Duodenal mucosa (tissue), 2 donors: ENCODE results near the gene GDE1.

Experiments
- H3K27ac ChIP-seq: one replicate; pipeline ENCODE4 v1.7.0; 2013; ENCODE audit warnings: low read depth, low read length
- H3K27me3 ChIP-seq, 2 donors: one replicate each; pipeline ENCODE4 v1.7.0; 2013; ENCODE audit warnings: low read length in 2 of 2, control low read depth in 1 of 2; ENCODE audit not compliant: insufficient read depth in 2 of 2, control insufficient read depth in 1 of 2
- H3K36me3 ChIP-seq, 2 donors: one replicate each; pipeline ENCODE4 v1.7.0; 2013; ENCODE audit warnings: low read length in 2 of 2, control low read depth in 1 of 2; ENCODE audit not compliant: insufficient read depth in 2 of 2, control insufficient read depth in 1 of 2
- H3K4me1 ChIP-seq, 2 donors: one replicate each; pipeline ENCODE4 v1.7.0; 2013; ENCODE audit warnings: low read length in 2 of 2, control low read depth in 1 of 2; ENCODE audit not compliant: insufficient read depth in 2 of 2, control insufficient read depth in 1 of 2
- H3K4me3 ChIP-seq, 2 donors: one replicate each; pipeline ENCODE4 v1.7.0; 2013; ENCODE audit warnings: low read length in 2 of 2, low read depth in 1 of 2
- H3K9ac ChIP-seq, 2 donors: one replicate each; pipeline ENCODE4 v1.7.0; 2013; ENCODE audit warnings: low read length in 2 of 2, low read depth in 1 of 2
- H3K9me3 ChIP-seq, 2 donors: one replicate each; pipeline ENCODE4 v1.7.0; 2013; ENCODE audit warnings: low read length in 2 of 2, control low read depth in 1 of 2; ENCODE audit not compliant: control insufficient read depth in 1 of 2

GDE1 gene

DNA sequence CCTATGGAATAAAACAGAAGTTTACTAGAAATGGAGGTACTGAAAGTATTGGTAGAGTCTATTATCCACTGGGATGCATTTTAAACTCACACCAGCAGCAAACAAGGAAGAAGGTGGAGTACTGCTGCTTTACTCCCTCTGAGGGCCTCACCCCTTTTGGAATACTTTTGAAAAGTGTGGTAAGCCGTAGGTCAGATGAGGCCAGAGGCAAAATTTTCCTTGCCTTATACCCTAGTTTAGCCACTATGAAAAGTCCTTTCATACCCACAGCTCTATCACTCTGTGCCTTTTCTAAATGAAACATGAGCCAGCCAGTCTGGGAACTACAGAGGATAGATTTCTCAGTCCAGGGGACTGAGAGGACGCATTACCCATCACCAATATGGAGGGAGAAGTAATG, 14.0 kb downstream of the GDE1 start:
- Histone ChIP-seq H3K27me3 (no peaks in the 10 kb centered on the region), H3K9me3 (no peaks in the 10 kb centered on the region), H3K36me3 (peaks cover 29 to 40% of the 10 kb centered on the region in 2 donors), H3K4me1 (peaks cover 0 to 3% of the 10 kb centered on the region in 2 donors), H3K4me3 (no peak overlapping the region), H3K9ac (no peak overlapping the region), H3K27ac (no peak overlapping the region)

DNA sequence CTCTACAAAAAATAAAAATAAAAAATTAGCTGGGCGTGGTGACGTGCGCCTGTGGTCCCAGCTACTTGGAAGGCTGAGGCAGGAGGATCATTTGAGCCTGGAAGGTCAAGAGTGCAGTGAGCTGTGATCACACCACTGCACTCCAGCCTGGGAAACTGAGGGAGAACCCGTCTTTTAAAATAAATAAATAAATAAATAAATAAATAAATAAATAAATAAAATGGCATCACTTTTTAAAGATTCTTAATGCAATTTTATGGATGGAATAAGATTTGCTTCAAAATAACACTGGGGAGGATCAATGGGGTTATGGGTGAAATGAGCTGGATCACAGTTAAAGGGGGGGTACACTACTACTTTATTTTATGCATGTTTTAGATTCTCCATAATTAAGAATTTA, 14.9 kb downstream of the GDE1 start:
- H3K4me3 ChIP-seq = no peak overlapping the region
- no peak overlapping the region for H3K27ac ChIP-seq
- no peak overlapping the region for H3K9ac ChIP-seq
- no peaks in the 10 kb centered on the region for H3K9me3 ChIP-seq
- H3K36me3 ChIP-seq = peaks cover 34 to 48% of the 10 kb centered on the region in 2 donors
- no peaks in the 10 kb centered on the region for H3K27me3 ChIP-seq
- H3K4me1 ChIP-seq = no peaks in the 10 kb centered on the region

DNA sequence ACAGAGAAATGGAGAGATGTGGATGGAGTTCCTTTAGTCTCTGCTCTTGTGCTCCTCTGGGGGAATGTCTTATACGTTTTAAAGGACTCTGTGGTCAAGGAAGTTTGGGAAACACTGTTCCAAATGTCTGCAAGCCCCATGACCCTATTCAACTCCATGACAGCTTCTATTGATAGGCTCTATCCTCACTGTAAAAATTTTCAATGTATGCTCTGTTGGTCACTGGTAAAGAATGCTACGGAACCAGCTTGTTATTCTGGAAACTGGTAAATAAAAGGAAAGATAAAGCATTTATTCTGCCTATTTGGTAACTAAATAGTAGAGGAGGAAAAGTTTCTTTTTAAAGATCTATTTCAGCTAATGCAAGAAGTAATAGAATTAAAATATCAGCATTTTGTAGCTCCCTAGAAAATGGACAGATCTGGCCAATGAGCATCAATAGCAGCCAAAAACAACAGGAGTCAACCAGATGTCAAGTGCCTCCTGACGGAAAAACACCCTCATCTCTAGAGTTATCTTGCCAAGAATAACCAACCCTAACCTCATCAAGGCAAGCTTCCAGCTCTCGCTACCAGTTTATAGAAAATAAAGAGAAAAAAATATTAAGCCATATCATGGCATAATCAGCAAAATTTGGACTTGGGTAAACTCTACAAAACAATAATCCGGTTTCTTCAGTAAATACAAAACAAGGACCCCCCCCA, 16.1 kb downstream of the GDE1 start:
- Histone ChIP-seq H3K9ac (no peak overlapping the region), H3K9me3 (no peaks in the 10 kb centered on the region), H3K4me3 (no peak overlapping the region), H3K27ac (no peak overlapping the region), H3K36me3 (peaks cover 39 to 56% of the 10 kb centered on the region in 2 donors), H3K4me1 (no peaks in the 10 kb centered on the region), H3K27me3 (no peaks in the 10 kb centered on the region)

DNA sequence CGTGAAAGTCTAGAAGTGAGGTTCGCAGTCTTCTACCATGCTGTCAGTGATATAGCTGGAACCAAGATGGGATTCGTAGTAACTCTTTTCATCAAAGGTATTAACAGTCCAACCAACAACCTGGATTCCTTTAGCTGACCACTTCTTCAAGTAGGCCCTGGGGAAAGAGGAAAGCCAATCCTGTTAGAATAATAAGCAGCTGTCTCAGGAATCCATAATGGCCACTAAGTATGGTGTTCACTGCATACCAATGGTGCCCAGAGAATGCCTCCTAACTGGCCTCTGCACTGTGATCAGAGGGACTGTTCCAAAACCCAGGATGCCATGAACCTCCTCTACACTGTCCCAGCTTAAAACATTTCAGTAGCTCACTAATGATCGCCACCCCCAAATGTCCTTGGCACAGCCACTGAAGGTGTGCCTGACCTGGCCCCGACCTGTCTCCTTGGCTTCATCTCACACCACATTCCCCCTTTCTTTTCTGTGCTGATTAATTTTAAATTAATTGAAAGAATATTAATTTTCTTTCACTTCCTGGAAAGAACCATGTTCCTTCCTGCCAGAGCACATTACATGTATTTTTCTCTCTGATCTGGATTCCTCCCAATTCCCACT, 18.3 kb downstream of the GDE1 start:
- Histone ChIP-seq H3K27ac (no peak overlapping the region), H3K9ac (no peak overlapping the region), H3K4me1 (no peaks in the 10 kb centered on the region), H3K27me3 (no peaks in the 10 kb centered on the region), H3K9me3 (no peaks in the 10 kb centered on the region), H3K4me3 (no peak overlapping the region), H3K36me3 (peaks cover 45 to 61% of the 10 kb centered on the region in 2 donors)

DNA sequence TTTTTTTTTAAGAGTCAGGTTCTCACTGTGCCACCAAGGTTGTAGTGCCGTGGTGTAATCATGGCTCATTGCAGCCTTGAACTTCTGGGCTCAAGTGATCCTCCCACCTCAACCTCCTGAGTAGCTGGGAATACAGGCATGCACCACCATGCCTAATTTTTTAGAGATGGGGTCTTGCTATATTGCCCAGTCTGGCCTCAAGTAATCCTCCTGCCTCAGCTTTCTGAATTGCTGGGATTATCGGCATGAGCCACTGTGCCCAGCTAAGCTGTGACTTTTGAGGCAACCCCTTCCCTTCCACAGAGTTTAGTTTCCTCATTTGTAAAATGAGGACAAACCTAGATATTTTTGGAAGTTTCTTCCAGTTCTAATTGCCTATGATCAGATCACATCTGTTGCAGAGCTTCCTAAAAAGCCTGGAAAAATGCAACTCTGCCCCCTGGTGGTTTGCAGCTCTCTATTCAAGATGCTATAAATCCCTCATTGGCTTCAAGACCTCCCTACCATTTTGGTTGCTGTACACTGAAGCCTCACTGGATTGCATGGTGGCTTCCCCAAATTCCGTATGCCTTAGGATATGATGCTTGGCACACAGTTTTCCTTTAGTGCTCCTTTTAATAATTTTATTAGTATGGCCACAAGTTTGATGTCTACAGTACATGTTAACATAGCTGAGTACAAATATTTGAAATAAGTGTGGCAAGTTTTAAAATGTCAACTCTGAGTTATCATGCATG, 19.3 kb downstream of the GDE1 start:
- H3K4me3 ChIP-seq = no peak overlapping the region
- no peak overlapping the region for H3K9ac ChIP-seq
- no peaks in the 10 kb centered on the region for H3K9me3 ChIP-seq
- H3K27me3 ChIP-seq = no peaks in the 10 kb centered on the region
- H3K27ac ChIP-seq = no peak overlapping the region
- H3K4me1 ChIP-seq = no peaks in the 10 kb centered on the region
- H3K36me3 ChIP-seq = peaks cover 39 to 68% of the 10 kb centered on the region in 2 donors

DNA sequence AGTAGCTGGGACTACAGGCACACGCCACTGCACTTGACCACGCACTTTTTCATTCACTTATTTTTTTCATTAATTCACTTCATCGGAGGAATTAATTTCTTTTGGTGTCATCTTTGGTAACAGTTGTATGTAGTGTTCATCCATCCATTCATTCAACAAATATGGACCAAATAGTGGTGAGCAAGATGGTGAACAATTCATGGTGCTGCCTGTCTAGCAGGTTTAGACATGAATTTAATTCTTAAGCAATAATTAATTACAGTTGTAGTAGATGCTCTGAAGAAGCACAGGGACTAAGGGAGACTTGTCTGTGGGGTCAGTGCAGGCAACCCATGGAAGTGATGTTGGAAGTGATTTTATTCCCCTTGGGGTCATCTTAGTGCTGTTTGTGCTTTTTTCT, 22.4 kb downstream of the GDE1 start:
- no peak overlapping the region for H3K9ac ChIP-seq
- no peaks in the 10 kb centered on the region for H3K4me1 ChIP-seq
- no peaks in the 10 kb centered on the region for H3K27me3 ChIP-seq
- H3K36me3 ChIP-seq = peaks cover 27 to 70% of the 10 kb centered on the region in 2 donors
- H3K9me3 ChIP-seq = no peaks in the 10 kb centered on the region
- H3K4me3 ChIP-seq = no peak overlapping the region
- H3K27ac ChIP-seq = no peak overlapping the region

DNA sequence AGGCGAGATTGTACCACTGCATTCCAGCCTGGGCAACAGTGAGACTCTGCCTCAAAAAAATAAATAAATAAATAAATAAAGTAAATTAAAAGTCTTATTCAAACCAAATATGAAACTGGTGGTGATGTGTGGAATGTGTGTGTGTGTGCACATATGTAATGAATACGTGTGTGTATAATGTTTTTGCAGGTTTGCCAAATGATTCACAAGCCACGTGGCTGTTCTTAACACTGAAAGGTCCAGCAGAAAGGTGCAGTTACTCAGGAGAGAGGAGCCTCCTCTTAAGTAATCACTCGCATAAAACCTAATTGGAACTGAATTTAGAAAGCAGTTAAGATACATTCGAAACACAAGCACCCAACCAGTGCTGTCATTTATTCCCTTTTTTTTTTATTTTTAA, 22.9 kb downstream of the GDE1 start:
- Histone ChIP-seq H3K4me1 (no peaks in the 10 kb centered on the region), H3K9ac (no peak overlapping the region), H3K36me3 (peaks cover 26 to 65% of the 10 kb centered on the region in 2 donors), H3K9me3 (no peaks in the 10 kb centered on the region), H3K27me3 (no peaks in the 10 kb centered on the region), H3K4me3 (no peak overlapping the region), H3K27ac (no peak overlapping the region)

DNA sequence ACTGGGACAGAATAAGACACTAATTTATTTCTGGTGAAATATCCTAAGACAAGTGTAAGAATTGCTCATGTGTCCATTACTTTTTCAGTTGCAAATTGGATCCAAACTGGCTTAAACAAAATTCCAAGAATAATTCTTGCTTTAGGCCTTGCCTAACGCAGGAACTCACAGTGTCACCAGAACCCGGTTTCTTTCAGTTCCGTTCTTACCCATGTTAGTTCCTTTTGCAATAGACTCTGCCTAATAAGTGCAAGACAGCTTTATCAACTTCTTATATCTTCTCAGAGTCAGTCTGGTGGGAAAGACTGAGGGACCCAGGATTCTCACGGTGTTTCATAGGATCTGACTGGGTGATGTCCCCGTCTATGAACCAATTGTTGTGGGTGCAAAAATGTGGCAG, 24.7 kb downstream of the GDE1 start:
- no peaks in the 10 kb centered on the region for H3K4me1 ChIP-seq
- H3K27me3 ChIP-seq = no peaks in the 10 kb centered on the region
- H3K4me3 ChIP-seq = no peak overlapping the region
- no peaks in the 10 kb centered on the region for H3K9me3 ChIP-seq
- H3K27ac ChIP-seq = no peak overlapping the region
- H3K9ac ChIP-seq = no peak overlapping the region
- H3K36me3 ChIP-seq = peaks cover 16 to 48% of the 10 kb centered on the region in 2 donors

DNA sequence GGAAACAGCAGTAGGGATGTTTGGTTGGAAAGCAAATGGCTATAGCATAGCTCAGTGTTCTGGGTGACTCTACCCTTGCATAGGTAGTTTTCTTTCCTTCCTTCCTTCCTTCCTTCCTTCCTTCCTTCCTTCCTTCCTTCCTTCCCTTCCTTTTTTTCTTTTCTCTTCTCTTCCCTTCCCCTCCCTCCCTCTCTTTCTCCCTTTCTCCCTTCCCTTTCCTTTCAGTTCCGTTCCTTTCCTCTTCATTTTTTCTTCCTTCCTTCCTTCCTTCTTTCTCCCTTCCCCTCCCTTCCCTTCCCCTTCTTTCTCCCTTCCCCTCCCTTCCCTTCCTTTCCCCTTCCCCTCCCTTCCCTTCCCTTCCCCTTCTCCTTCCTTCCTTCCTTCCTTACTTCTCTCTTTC, 31.3 kb downstream of the GDE1 start:
- Histone ChIP-seq H3K4me3 (no peak overlapping the region), H3K9ac (no peak overlapping the region), H3K27ac (no peak overlapping the region), H3K4me1 (peaks cover 7 to 18% of the 10 kb centered on the region in 2 donors), H3K27me3 (no peaks in the 10 kb centered on the region), H3K9me3 (no peaks in the 10 kb centered on the region), H3K36me3 (peaks cover 17 to 21% of the 10 kb centered on the region in 2 donors)

DNA sequence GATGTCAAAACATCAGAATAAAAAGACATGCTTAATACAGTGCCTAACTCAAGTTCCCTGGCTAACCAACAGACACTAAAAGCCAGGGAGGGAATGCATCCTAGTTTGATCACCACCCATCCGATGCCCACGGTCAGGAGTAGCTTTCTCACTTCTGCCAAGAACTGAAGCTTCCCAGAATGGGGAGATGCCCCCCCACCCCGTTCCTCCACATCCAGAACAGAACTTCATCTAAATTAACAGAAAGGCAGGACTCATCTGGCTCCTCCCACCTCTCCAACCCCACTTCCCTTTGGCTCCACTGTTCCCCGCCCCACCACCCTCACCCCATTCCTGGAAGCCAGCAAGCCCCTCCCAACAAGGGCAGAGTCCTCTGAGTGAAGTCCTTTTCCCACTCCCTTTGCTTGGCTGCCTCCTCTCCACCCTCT, 33.7 kb downstream of the GDE1 start:
- Histone ChIP-seq H3K4me1 (peaks cover 7 to 18% of the 10 kb centered on the region in 2 donors), H3K36me3 (peaks cover 16 to 37% of the 10 kb centered on the region in 2 donors), H3K4me3 (peak overlapping the region in 1 of 2 donors; percentile 36), H3K27me3 (no peaks in the 10 kb centered on the region), H3K27ac (peak overlapping the region; percentile 78), H3K9me3 (no peaks in the 10 kb centered on the region), H3K9ac (peak overlapping the region; percentile 15 to 54)
